Measurements from ENCODE around the gene WDR37. TPM values are rescaled to one million over a fixed set of nuclear protein-coding genes. Genes with fewer than 3 reads are reported as not detected.

The WDR37 gene
- total RNA-seq, 6 experiments from 2014 or later, result 5.8 to 9.7 (median 8.3) TPM

DNA sequence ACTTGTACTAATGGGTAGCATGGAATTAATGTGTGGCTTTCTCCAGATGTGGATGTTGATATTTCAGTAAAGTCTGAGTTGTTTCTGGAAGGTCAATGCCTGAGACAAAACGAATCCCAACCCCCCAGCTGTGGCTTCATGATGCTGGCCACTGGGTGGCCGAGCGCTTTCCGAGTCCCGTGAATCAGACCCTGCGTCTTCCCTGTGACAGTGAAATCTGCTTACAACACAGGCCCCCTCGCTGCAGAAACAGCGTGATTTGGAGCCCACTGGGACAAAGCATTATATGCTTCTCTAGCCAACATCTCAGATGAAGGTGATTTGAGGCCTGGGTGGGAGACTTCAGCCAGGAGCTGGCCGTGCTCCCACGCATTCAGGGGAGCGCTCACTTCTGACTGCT lies 124.7 kb downstream of the WDR37 start:
- H3K27me3 ChIP-seq, result no peaks in the 10 kb centered on the region
- 20% methylated on average over 1 of the region's 11 CpGs for WGBS (ENCODE audit: insufficient coverage, low coverage, low lambda C conversion rate, missing lambda C conversion rate)
- H3K4me3 ChIP-seq, result no peak overlapping the region
- H3K9me3 ChIP-seq, result no peaks in the 10 kb centered on the region
- ATAC-seq (no peak), DNase-seq (peak in 1 of 3 donors; percentile 3)
- no peak overlapping the region for H3K27ac ChIP-seq
- no peaks in the 10 kb centered on the region for H3K4me1 ChIP-seq
- no peaks in the 10 kb centered on the region for H3K36me3 ChIP-seq
- no peak for TF ChIP-seq POLR2A (IDR thresholded peaks at IDR 0.05)
- TF ChIP-seq, protein P1, sequence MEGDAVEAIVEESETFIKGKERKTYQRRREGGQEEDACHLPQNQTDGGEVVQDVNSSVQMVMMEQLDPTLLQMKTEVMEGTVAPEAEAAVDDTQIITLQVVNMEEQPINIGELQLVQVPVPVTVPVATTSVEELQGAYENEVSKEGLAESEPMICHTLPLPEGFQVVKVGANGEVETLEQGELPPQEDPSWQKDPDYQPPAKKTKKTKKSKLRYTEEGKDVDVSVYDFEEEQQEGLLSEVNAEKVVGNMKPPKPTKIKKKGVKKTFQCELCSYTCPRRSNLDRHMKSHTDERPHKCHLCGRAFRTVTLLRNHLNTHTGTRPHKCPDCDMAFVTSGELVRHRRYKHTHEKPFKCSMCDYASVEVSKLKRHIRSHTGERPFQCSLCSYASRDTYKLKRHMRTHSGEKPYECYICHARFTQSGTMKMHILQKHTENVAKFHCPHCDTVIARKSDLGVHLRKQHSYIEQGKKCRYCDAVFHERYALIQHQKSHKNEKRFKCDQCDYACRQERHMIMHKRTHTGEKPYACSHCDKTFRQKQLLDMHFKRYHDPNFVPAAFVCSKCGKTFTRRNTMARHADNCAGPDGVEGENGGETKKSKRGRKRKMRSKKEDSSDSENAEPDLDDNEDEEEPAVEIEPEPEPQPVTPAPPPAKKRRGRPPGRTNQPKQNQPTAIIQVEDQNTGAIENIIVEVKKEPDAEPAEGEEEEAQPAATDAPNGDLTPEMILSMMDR (IDR thresholded peaks at IDR 0.05), result no peak
- intact Hi-C loops (cut with DNase I), result no loop called here

Other genes with a start within 250 kb of the WDR37 start
- 10 to 100 TPM; 22.4 to 35.9 (median 31.7) TPM for gene LARP4B, start 124.7 kb upstream of the WDR37 start, total RNA-seq
- gene GTPBP4, start 68.0 kb upstream of the WDR37 start, total RNA-seq, result 10 to 100 TPM in 5 of 6 experiments, 1 to 10 TPM in 1; 6.6 to 18.6 (median 15.4) TPM
- gene IDI2, start 30.5 kb upstream of the WDR37 start, total RNA-seq, result not detected
- 10 to 100 TPM; 14.7 to 79.7 (median 28.4) TPM for gene IDI1, start 7.3 kb upstream of the WDR37 start, total RNA-seq

Data from right lobe of liver (tissue), 6 donors.